Psoas muscle (tissue), 8 donors: ENCODE measurements around the gene TYROBP. TPM values are rescaled to one million over a fixed set of nuclear protein-coding genes. Genes with fewer than 3 reads are reported as not detected.
"Not testable (repeated sequence)": the region's sequence is repeated elsewhere in the genome, so short reads cannot be mapped to it uniquely, and the experiment has no call there.

ENCODE experiments used
- ATAC-seq, 4 donors: fragments of 200-7000 bp; cut with Tn5 transposase; one replicate each; pipeline ENCODE4 v1.9.1; 2020; ENCODE audit warnings: moderate library complexity in 3 of 4, mild to moderate bottlenecking in 2 of 4
- DNase-seq, 2 donors: peaks; one replicate each; pipeline ENCODE4 v3.0.0-alpha.2; 2020
- H3K27ac ChIP-seq: fragments of 200-600 bp; one replicate; pipeline ENCODE4 v1.8.0; 2022
- H3K27me3 ChIP-seq, 3 donors: fragments of 200-600 bp in 1 of 3; one replicate each; pipeline versions ENCODE4 v1.6.1 to v1.8.0; 2013 to 2022; ENCODE audit warnings: low read length in 2 of 3, mild to moderate bottlenecking in 2 of 3, moderate library complexity in 1 of 3; ENCODE audit not compliant: insufficient read depth in 3 of 3
- H3K36me3 ChIP-seq, 2 donors: fragments of 200-600 bp in 1 of 2; one replicate each; pipeline versions ENCODE4 v1.6.1 to v1.8.0; 2013 to 2022; ENCODE audit warnings: low read depth in 1 of 2, mild to moderate bottlenecking in 1 of 2, moderate library complexity in 1 of 2; ENCODE audit not compliant: insufficient read depth in 1 of 2
- H3K4me1 ChIP-seq: fragments of 200-600 bp; one replicate; pipeline ENCODE4 v1.8.0; 2022
- H3K4me3 ChIP-seq: fragments of 200-600 bp; one replicate; pipeline ENCODE4 v1.8.0; 2022; ENCODE audit warnings: mild to moderate bottlenecking
- H3K9me3 ChIP-seq: fragments of 200-600 bp; one replicate; pipeline ENCODE4 v1.8.0; 2022
- WGBS, 3 donors: extraction: QIAGEN DNeasy Blood & Tissue Kit; methylation state at CpG; one replicate each; pipeline versions ENCODE4 v1.1.6 to v1.1.7; 2013; 5-methylcytosine and 5-hydroxymethylcytosine counted together
- intact Hi-C, 2 donors: fragments of 100-400 bp; cut with DNase I; formaldehyde crosslinking; loops; one replicate each; pipeline versions ENCODE4 v1.11.0 to v1.14.2; 2022
- polyA plus RNA-seq, 3 donors: library from polyadenylated mRNA; stranded (reverse); fragments of 200-250 nt; gene quantifications; one replicate each; pipeline ENCODE4 v1.2.3, GENCODE V29; 2013
- total RNA-seq, 4 donors: library from RNA; stranded (reverse); fragmentation: NEBNext Ultra II Directional in 2 of 4; extraction: Animal tissue kit (Norgen Biotek cat#: 25700) in 2 of 4; gene quantifications; one replicate each; pipeline versions ENCODE4 v1.2.1 to v1.2.4, GENCODE V29; 2021 to 2023
- TF ChIP-seq, protein P1 (sequence below): fragments of 200-600 bp; IDR thresholded peaks from one replicate; pipeline ENCODE4 v1.8.0; 2022; ENCODE audit warnings: antibody characterized with exemption
- donor health status: healthy with polysubstance abuse.
- donor health status: DM: no; HTN: no; CAD: no; lungs with moderate emphysema.
- donor health status: Bipolar disorder and iron deficiency.
- donor health status: healthy.
- donor health status: DM: yes; HTN: yes; CAD: no.
- donor health status: DM: no; HTN: no; CAD: no.
- donor health status: DM: no; HTN: no; CAD: no.
- donor health status: DM: yes; HTN: yes; CAD: no.

The TYROBP gene
- total and polyA plus RNA-seq, 7 donors = 7.8 to 22.1 (median 11.9) TPM

DNA sequence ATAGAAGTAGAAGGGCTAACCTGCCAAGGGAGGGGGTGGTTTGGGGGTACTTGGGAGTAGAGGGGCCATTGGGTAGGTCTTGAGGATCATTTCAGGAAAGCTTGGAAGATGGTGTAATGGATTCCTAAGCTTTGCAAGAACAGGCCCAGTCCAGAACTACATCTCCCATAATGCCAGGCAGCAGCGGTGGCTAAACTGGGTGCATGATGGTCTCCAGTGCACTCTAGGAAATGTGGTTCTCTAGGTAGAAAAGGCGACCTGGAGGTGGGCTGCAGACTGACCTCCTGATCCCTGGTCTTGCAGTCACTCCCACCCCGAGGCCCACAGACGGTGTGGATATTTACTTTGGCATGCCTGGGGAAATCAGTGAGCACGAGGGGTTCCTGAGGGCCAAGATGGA, 35.9 kb downstream of the TYROBP start:
- Histone ChIP-seq H3K4me1 (peaks cover 6% of the 10 kb centered on the region), H3K27ac (no peak overlapping the region), H3K36me3 (no peaks in the 10 kb centered on the region), H3K9me3 (no peaks in the 10 kb centered on the region), H3K4me3 (no peak overlapping the region), H3K27me3 (peaks cover 0 to 52% (median 14%) of the 10 kb centered on the region in 3 donors)
- TF ChIP-seq, protein P1, sequence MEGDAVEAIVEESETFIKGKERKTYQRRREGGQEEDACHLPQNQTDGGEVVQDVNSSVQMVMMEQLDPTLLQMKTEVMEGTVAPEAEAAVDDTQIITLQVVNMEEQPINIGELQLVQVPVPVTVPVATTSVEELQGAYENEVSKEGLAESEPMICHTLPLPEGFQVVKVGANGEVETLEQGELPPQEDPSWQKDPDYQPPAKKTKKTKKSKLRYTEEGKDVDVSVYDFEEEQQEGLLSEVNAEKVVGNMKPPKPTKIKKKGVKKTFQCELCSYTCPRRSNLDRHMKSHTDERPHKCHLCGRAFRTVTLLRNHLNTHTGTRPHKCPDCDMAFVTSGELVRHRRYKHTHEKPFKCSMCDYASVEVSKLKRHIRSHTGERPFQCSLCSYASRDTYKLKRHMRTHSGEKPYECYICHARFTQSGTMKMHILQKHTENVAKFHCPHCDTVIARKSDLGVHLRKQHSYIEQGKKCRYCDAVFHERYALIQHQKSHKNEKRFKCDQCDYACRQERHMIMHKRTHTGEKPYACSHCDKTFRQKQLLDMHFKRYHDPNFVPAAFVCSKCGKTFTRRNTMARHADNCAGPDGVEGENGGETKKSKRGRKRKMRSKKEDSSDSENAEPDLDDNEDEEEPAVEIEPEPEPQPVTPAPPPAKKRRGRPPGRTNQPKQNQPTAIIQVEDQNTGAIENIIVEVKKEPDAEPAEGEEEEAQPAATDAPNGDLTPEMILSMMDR = no peak
- WGBS, 3 donors = 74 to 84% (median 79%) methylated on average over 5 of the region's 5 CpGs
- intact Hi-C loops = no loop called here
- ATAC-seq (no peak), DNase-seq (no peak)

DNA sequence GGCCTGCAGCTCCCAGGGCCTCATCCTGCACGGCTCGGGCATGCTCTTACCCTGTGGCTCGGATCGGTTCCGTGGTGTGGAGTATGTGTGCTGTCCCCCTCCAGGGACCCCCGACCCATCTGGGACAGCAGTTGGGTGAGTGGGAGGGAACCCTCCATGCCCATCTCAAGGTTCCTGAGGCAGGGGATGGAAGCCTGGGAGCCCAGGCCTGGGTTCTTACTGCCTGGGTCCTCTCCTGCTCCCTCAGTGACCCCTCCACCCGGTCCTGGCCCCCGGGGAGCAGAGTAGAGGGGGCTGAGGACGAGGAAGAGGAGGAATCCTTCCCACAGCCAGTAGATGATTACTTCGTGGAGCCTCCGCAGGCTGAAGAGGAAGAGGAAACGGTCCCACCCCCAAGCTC, 36.5 kb downstream of the TYROBP start:
- TF ChIP-seq, protein P1 = no peak
- DNase-seq (no peak), ATAC-seq (no peak)
- Histone ChIP-seq H3K27me3 (peaks cover 0 to 58% (median 14%) of the 10 kb centered on the region in 3 donors), H3K9me3 (no peaks in the 10 kb centered on the region), H3K27ac (no peak overlapping the region), H3K4me3 (no peak overlapping the region), H3K4me1 (peaks cover 6% of the 10 kb centered on the region), H3K36me3 (no peaks in the 10 kb centered on the region)
- WGBS, 3 donors = 77 to 83% (median 80%) methylated on average over 12 of the region's 12 CpGs
- intact Hi-C loops = no loop called here

DNA sequence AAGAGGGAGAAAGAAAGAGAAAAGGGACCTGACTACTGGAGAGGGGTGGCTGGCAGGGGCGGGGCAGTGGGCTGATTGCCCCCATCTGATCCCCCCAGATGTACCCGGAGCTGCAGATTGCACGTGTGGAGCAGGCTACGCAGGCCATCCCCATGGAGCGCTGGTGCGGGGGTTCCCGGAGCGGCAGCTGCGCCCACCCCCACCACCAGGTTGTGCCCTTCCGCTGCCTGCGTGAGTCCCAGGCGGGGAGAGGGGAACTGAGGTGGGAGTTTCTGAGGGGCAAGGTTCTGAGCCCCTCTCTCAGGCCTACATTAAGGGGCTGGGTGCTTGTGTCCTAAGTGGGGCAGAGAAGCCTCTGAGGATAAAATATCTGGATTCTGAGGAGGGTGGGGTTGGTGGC, 37.3 kb downstream of the TYROBP start:
- Histone ChIP-seq H3K4me1 (peaks cover 6% of the 10 kb centered on the region), H3K9me3 (no peaks in the 10 kb centered on the region), H3K4me3 (no peak overlapping the region), H3K27me3 (peaks cover 0 to 66% (median 18%) of the 10 kb centered on the region in 3 donors), H3K27ac (no peak overlapping the region), H3K36me3 (no peaks in the 10 kb centered on the region)
- TF ChIP-seq, protein P1 = no peak
- no peak for DNase-seq
- 69 to 75% (median 71%) methylated on average over 11 to 12 of the region's 12 CpGs for WGBS, 3 donors
- no peak for ATAC-seq
- intact Hi-C loops = no loop called here

DNA sequence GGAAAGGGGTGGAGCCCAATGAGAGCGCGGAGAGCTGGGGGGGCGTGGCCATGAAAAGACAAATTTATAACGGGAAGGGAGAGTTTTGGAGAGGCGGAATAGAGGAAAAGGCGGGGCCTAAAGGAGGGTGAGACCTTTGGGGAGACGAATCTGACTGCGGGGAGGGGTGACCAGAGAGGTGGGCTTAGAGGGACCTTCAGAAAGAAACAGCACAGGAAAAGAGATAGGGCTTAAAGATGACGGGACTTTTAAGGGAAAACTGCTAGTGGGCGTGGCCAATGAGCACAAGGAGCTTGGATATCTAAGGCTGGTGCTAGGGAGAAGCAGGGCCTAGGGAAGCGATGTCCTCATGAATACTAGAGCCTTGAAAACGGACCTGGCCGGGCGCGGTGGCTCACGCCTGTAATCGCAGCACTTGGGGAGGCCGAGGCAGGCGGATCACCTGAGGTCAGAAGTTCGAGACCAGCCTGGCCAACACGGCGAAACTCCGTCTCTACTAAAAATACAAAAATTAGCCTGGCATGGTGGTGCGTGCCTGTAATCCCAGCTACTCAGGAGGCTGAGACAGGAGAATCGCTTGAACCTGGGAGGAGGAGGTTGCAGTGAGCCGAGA, 37.9 kb downstream of the TYROBP start:
- DNase-seq = not testable (repeated sequence)
- H3K27me3 ChIP-seq = peaks cover 0 to 68% (median 18%) of the 10 kb centered on the region in 3 donors

DNA sequence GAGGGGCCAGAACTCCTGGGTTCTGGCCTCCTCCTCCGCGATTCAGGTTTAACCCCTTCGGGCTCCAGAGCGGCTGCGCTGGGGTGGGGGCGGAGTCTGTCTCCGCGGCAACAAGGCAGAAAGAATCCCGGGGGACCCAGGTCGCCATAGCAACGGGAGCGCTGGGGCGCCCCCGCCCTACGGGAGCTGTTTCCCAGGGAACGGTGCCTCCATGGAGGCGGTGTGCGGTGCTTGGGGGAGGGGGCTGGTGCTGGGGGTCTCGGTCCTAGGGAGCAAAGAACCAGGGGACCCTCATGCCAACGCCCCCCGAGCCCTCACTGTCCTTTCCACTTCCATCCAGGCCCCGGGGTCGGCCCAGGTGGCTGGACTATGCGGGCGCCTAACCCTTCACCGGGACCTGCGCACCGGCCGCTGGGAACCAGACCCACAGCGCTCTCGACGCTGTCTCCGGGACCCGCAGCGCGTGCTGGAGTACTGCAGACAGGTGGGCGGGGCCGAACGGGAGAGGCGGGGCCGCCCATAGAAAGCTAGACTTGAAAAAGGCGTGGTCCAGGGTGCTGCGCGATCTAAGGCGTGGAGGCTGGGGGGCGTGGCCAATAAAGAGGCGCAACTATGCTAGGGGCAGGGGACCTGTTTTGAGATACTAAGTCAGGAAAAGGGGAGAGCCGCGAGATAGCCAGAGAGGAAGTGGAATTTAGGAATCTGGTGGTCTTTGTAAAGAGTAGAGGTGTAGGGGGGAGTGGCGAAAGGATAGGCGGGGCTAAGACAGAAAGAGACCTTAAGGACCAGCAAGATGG, 38.6 kb downstream of the TYROBP start:
- intact Hi-C loops = no loop called here
- H3K27me3 ChIP-seq = peaks cover 0 to 72% (median 22%) of the 10 kb centered on the region in 3 donors
- TF ChIP-seq, protein P1 = no peak
- peaks cover 6% of the 10 kb centered on the region for H3K4me1 ChIP-seq
- H3K36me3 ChIP-seq = no peaks in the 10 kb centered on the region
- ATAC-seq (peak; percentile 46 to 61 (median 56)), DNase-seq (peak; percentile 59 to 69)
- WGBS, 3 donors = 1% methylated on average over 41 to 51 of the region's 51 CpGs
- no peak overlapping the region for H3K27ac ChIP-seq
- peak overlapping the region; percentile 60 for H3K4me3 ChIP-seq
- no peaks in the 10 kb centered on the region for H3K9me3 ChIP-seq

More for the DNA sequence above, 37.9 kb downstream of the TYROBP start:
- ATAC-seq, H3K9me3 ChIP-seq, H3K4me1 ChIP-seq, intact Hi-C loops, H3K36me3 ChIP-seq, H3K27ac ChIP-seq: not testable (repeated sequence)
- 37 to 44% (median 39%) methylated on average over 26 of the region's 26 CpGs for WGBS, 3 donors
- peak overlapping the region; percentile 60 for H3K4me3 ChIP-seq
